HEK293T (cell line): Measurements from ENCODE around the gene MOB1A.

ENCODE experiments used
- ARNT ChIP-seq: fragments of 450-650 bp; IDR thresholded peaks from 2 replicates; pipeline ENCODE4 v1.6.1; 2017; ENCODE audit warnings: mild to moderate bottlenecking
- BHLHE40 ChIP-seq: fragments of 450-650 bp; IDR thresholded peaks from 2 replicates; pipeline ENCODE4 v1.6.1; 2016; ENCODE audit warnings: mild to moderate bottlenecking, moderate library complexity, borderline replicate concordance
- ELF4 ChIP-seq: fragments of 450-650 bp; IDR thresholded peaks from 2 replicates; pipeline ENCODE4 v1.6.1; 2017; ENCODE audit warnings: antibody characterized with exemption
- FOXK2 ChIP-seq: fragments of 450-650 bp; IDR thresholded peaks from 2 replicates; pipeline ENCODE4 v1.6.1; 2016; ENCODE audit warnings: mild to moderate bottlenecking
- FOXM1 ChIP-seq: fragments of 450-650 bp; IDR thresholded peaks from 2 replicates; pipeline ENCODE4 v1.6.1; 2017; ENCODE audit warnings: mild to moderate bottlenecking, borderline replicate concordance
- LEF1 ChIP-seq: fragments of 450-650 bp; IDR thresholded peaks from 2 replicates; pipeline ENCODE4 v1.6.1; 2017; ENCODE audit warnings: mild to moderate bottlenecking, borderline replicate concordance
- NFRKB ChIP-seq: fragments of 450-650 bp; IDR thresholded peaks from 2 replicates; pipeline ENCODE4 v1.6.1; 2016; ENCODE audit warnings: mild to moderate bottlenecking, moderate library complexity
- SP1 ChIP-seq: fragments of 450-650 bp; IDR thresholded peaks from 2 replicates; pipeline ENCODE4 v1.6.1; 2017
- SUZ12 ChIP-seq: fragments of 450-650 bp; IDR thresholded peaks from 2 replicates; pipeline ENCODE4 v1.6.1; 2016; ENCODE audit warnings: mild to moderate bottlenecking
- TARDBP ChIP-seq: fragments of 450-650 bp; IDR thresholded peaks from 2 replicates; pipeline ENCODE4 v1.6.1; 2016
- ZNF384 ChIP-seq: fragments of 450-650 bp; IDR thresholded peaks from 2 replicates; pipeline ENCODE4 v1.6.1; 2016
- TF ChIP-seq, protein P1 (sequence below): fragments of 450-650 bp; IDR thresholded peaks from 2 replicates; pipeline ENCODE4 v1.6.1; 2016

DNA sequence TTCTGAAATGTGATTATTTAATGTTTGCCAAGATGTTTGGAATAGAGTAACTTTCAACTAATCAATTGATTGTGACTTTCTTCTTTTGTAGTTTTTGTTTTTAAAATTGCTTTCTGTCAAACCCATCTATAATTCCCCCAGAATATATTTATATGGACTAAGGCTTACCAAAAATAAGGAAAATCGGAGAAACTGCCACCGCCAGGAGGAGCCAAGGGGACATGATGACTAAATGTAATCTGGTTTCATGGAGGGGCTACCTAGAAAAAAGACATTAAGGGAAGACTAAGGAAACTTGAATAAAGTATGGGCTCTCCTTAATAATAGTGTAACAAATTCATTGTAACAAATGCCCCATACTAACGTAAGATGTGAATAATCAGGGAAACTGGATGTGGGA lies 50.5 kb downstream of the MOB1A start:
- TF ChIP-seq FOXK2 (no peak), ELF4 (no peak), SP1 (no peak), FOXM1 (no peak), BHLHE40 (no peak), TARDBP (no peak), NFRKB (no peak), SUZ12 (no peak), ZNF384 (no peak), LEF1 (no peak), ARNT (no peak)
- TF ChIP-seq, protein P1, sequence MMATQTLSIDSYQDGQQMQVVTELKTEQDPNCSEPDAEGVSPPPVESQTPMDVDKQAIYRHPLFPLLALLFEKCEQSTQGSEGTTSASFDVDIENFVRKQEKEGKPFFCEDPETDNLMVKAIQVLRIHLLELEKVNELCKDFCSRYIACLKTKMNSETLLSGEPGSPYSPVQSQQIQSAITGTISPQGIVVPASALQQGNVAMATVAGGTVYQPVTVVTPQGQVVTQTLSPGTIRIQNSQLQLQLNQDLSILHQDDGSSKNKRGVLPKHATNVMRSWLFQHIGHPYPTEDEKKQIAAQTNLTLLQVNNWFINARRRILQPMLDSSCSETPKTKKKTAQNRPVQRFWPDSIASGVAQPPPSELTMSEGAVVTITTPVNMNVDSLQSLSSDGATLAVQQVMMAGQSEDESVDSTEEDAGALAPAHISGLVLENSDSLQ = no peak
